Ovary (tissue), 9 donors: Measurements from ENCODE around the gene LSP1. TPM values are rescaled to one million over a fixed set of nuclear protein-coding genes. Genes with fewer than 3 reads are reported as not detected.

Experiments
- DNase-seq, 5 donors: peaks; one replicate each; pipeline ENCODE4 v3.0.0-alpha.2; 2019 to 2020
- H3K27ac ChIP-seq, 2 donors: fragments of 200-600 bp; one replicate each; pipeline versions ENCODE4 v1.5.1 to v1.8.0; 2019 to 2022
- H3K27me3 ChIP-seq: fragments of 200-600 bp; one replicate; pipeline ENCODE4 v1.8.0; 2022
- H3K36me3 ChIP-seq: fragments of 200-600 bp; sonication (generic); one replicate; pipeline ENCODE4 v1.5.1; 2019
- H3K4me1 ChIP-seq: one replicate; pipeline ENCODE4 v1.8.1; 2013; ENCODE audit warnings: mild to moderate bottlenecking, moderate library complexity; ENCODE audit not compliant: insufficient read depth
- H3K4me3 ChIP-seq: fragments of 200-600 bp; sonication (generic); one replicate; pipeline ENCODE4 v1.5.1; 2017
- H3K9me3 ChIP-seq, 2 donors: fragments of 200-600 bp in 1 of 2; sonication (generic) in 1 of 2; one replicate each; pipeline versions ENCODE4 v1.5.1 to v1.8.1; 2013 to 2019; ENCODE audit warnings: mild to moderate bottlenecking in 1 of 2, moderate library complexity in 1 of 2
- EP300 ChIP-seq: sonication (generic); formaldehyde crosslinking; IDR thresholded peaks from one replicate; pipeline ENCODE4 v1.6.1; 2017; ENCODE audit warnings: antibody characterized with exemption
- POLR2A ChIP-seq: fragments of 450-650 bp; IDR thresholded peaks from one replicate; pipeline ENCODE4 v1.6.1; 2017; ENCODE audit warnings: antibody characterized with exemption, mild to moderate bottlenecking, moderate library complexity
- WGBS, 3 donors: extraction: QIAGEN DNeasy Blood & Tissue Kit in 1 of 3; methylation state at CpG; one replicate each; pipeline versions ENCODE4 v1.1.5 to v1.1.7; 2013 to 2017; 5-methylcytosine and 5-hydroxymethylcytosine counted together
- intact Hi-C, 4 donors: fragments of 100-400 bp; cut with DNase I; formaldehyde crosslinking; loops; one replicate each; pipeline versions ENCODE4 v1.11.0 to v1.15.1; 2022 to 2023
- polyA plus RNA-seq, 2 donors: library from polyadenylated mRNA; stranded (reverse); fragments of 200-250 nt in 1 of 2; fragments of 350-450 nt in 1 of 2; fragmentation: Illumina TruSeq in 1 of 2; extraction: RNeasy Lipid Tissue Mini Kit (QIAGEN cat#74804) in 1 of 2; gene quantifications; one replicate each; pipeline ENCODE4 v1.2.3, GENCODE V29; 2013 to 2014
- total RNA-seq, 7 donors: library from RNA; depleted of rRNA in 2 of 7; stranded (reverse); fragments of >200 nt in 2 of 7; fragmentation: NEBNext Ultra II Directional in 3 of 7; extraction: Animal tissue kit (Norgen Biotek cat#: 25700) in 3 of 7; gene quantifications; one replicate each; pipeline versions ENCODE4 v1.1.0 to v1.2.4, GENCODE V29; 2016 to 2023
- TF ChIP-seq, protein P1 (sequence below), 3 donors: fragments of 450-650 bp in 2 of 3; fragments of 200-600 bp in 1 of 3; IDR thresholded peaks; one replicate each; pipeline versions ENCODE4 v1.5.1 to v1.8.0; 2016 to 2022; ENCODE audit warnings: antibody characterized with exemption in 3 of 3, mild to moderate bottlenecking in 1 of 3
- donor health status: DM: no; HTN: no; CAD: no; lungs with moderate emphysema.
- donor health status: DM: no; HTN: no; CAD: no.
- donor health status: Bipolar disorder and iron deficiency.
- donor health status: DM: yes; HTN: yes; CAD: no.
- donor health status: DM: no; HTN: no; CAD: no.
- donor health status: DM: yes; HTN: yes; CAD: no.

Gene LSP1
- total and polyA plus RNA-seq, 9 donors = 3.5 to 22.0 (median 9.0) TPM

DNA sequence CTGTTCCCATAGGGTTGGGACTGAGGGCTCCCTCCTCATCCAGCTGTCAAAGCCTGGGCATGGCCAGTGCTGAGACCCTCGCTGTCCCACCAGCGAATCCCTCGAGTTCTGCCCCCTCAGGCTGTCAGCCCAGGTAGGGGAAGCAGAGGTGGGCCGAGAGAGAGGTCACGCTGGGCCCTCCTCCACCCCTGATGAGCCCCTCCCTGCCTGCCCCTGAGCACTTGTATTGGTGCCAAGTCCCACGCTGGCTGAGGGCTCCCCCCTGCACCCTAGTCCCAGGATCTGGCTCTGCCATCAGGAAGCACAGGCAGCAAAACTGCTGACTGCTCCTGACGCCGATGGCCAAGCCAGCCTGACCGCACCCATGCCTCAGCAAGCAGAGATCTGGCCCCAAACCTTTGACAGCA, 35.5 kb downstream of the LSP1 start:
- 80 to 85% (median 85%) methylated on average over 8 to 9 of the region's 9 CpGs for WGBS, 3 donors
- intact Hi-C loops = loop anchor here in 1 of 4 donors (5.0 kb wide), 1 partner anchor 259 kb away; no protein-coding TSS in a partner anchor
- no peaks in the 10 kb centered on the region for H3K4me1 ChIP-seq
- no peaks in the 10 kb centered on the region for H3K27me3 ChIP-seq
- H3K4me3 ChIP-seq = no peak overlapping the region
- TF ChIP-seq, protein P1, sequence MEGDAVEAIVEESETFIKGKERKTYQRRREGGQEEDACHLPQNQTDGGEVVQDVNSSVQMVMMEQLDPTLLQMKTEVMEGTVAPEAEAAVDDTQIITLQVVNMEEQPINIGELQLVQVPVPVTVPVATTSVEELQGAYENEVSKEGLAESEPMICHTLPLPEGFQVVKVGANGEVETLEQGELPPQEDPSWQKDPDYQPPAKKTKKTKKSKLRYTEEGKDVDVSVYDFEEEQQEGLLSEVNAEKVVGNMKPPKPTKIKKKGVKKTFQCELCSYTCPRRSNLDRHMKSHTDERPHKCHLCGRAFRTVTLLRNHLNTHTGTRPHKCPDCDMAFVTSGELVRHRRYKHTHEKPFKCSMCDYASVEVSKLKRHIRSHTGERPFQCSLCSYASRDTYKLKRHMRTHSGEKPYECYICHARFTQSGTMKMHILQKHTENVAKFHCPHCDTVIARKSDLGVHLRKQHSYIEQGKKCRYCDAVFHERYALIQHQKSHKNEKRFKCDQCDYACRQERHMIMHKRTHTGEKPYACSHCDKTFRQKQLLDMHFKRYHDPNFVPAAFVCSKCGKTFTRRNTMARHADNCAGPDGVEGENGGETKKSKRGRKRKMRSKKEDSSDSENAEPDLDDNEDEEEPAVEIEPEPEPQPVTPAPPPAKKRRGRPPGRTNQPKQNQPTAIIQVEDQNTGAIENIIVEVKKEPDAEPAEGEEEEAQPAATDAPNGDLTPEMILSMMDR (IDR thresholded peaks at IDR 0.05) = no peak
- TF ChIP-seq POLR2A = no peak
- no peak overlapping the region for H3K27ac ChIP-seq
- H3K36me3 ChIP-seq = no peaks in the 10 kb centered on the region
- DNase-seq = peak in 2 of 5 donors; percentile 14 to 29
- H3K9me3 ChIP-seq = no peaks in the 10 kb centered on the region

DNA sequence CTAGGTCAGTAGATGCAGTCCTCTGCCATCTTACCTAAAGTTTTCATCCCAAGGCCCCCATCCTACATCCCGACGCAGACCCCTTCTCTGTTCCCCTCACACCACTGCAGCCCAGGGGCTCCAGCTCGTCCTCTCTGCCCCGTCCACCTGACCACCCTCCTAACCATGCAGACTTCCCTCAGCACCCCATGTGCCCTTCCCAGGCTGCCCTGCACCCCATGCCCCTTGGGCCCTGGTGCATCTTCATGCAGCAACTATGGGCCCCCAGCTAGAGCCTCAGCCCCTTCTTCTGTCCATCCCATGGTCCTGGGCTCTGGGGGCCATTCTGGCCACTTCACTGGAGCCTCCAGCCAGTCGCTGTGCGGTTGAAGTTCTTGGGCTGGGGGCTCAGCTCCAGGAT, 35.9 kb downstream of the LSP1 start:
- no peaks in the 10 kb centered on the region for H3K4me1 ChIP-seq
- WGBS, 3 donors = 85 to 97% (median 93%) methylated on average over 4 to 6 of the region's 6 CpGs
- H3K27me3 ChIP-seq = no peaks in the 10 kb centered on the region
- TF ChIP-seq POLR2A (no peak), EP300 (no peak)
- TF ChIP-seq, protein P1 (IDR thresholded peaks at IDR 0.05) = no peak
- H3K27ac ChIP-seq = no peak overlapping the region
- peak in 2 of 5 donors; percentile 12 to 26 for DNase-seq
- H3K9me3 ChIP-seq = no peaks in the 10 kb centered on the region
- intact Hi-C loops = loop anchor here in 1 of 4 donors (5.0 kb wide), 1 partner anchor 258 kb away; no protein-coding TSS in a partner anchor
- no peaks in the 10 kb centered on the region for H3K36me3 ChIP-seq
- H3K4me3 ChIP-seq = no peak overlapping the region

DNA sequence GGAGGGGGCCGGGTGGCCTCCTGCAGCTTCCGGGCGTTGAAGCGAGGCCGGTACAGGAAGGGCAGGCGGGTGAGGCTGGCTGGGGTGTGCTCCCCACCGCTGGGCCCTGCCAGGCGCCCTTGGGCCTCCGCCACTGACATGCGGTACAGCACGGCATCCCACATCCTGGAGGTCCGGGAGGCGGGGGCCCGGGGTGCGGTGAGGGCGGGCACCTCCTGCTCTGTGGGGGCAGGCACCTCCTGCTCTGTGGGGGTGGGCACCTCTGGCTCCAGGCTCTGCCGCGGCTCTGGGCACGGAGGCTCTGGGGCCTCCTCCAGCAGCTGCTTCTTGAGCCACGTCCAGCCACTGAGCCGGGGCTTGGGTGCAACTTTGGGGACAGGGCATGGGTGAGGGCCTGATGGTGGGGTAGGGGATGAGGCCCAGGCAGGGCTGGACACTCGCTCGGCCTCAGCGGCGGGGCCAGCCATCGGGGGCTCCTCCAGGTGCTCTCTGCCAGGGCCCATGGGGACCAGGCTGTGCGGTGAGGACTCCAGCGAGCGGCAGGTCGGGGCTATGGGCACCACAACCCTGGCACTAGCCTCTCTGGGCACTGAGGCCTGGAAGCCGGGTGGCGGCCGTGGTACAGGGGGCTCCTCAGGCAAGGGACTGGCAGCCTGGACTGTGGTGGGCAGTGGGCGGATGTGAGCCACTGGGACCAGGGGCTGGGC, 36.5 kb downstream of the LSP1 start:
- 79 to 84% (median 83%) methylated on average over 14 to 34 of the region's 34 CpGs for WGBS, 3 donors
- H3K36me3 ChIP-seq = no peaks in the 10 kb centered on the region
- H3K27me3 ChIP-seq = no peaks in the 10 kb centered on the region
- no peaks in the 10 kb centered on the region for H3K9me3 ChIP-seq
- DNase-seq = peak in 2 of 5 donors; percentile 11 to 35
- no peak overlapping the region for H3K4me3 ChIP-seq
- no peaks in the 10 kb centered on the region for H3K4me1 ChIP-seq
- TF ChIP-seq EP300 (no peak), POLR2A (no peak)
- TF ChIP-seq, protein P1 (IDR thresholded peaks at IDR 0.05) = no peak
- intact Hi-C loops = loop anchor here in 1 of 4 donors (5.0 kb wide), 1 partner anchor 258 kb away; no protein-coding TSS in a partner anchor
- no peak overlapping the region for H3K27ac ChIP-seq

DNA sequence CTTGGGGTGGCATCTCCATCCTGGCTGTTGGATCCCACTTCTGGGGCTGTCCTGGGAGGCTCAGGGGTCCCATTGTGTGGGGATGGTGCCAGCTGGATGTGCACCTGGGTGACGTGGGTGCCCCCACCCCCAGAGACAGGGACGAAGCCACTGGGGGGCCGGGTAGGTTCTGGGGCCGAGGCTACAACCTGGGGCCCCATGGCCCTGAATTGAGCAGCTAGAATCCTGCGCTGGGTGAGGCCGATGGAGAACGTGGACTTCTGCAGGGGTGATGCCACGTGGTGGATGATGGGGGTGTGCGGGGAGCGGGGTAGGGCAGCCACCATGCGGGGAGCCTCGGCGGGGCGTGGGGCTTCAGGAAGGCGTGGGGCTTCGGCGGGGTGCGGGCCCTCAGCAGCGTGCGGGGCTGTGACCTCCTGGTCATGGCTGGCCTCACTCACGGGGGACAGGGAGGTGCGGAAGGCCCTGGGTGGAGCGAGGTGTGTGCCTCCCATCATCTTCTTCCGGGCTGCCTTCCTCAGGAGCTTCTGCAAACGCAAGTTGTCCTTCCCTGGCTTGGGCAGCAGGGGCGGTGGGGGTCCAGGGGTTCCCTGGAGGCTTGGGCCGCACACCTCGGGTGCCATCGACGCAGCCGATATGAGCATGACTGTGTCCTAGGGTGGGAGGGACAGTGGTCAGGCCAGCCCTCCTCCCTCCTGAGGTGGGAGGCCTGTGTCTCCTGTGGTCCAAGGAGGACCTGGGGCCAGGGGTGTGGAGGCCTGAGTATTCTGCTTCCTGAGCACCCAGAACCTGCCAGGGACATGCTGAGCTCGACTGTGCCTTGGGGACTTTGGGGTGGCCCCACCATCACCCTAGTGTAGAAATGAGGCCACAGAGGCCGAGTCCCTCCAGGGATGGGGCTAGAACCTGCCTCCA, 37.3 kb downstream of the LSP1 start:
- DNase-seq = peak in 2 of 5 donors; percentile 19 to 29
- WGBS, 3 donors = 90 to 94% (median 92%) methylated on average over 30 to 33 of the region's 33 CpGs
- H3K9me3 ChIP-seq = no peaks in the 10 kb centered on the region
- no peaks in the 10 kb centered on the region for H3K36me3 ChIP-seq
- intact Hi-C loops = loop anchor here in 3 of 4 donors (5.0 to 10.0 kb wide), 2 partner anchors 55 to 257 kb away; partner anchors contain the start of gene MRPL23 (in 2 of the 3)
- no peak overlapping the region for H3K27ac ChIP-seq
- H3K4me1 ChIP-seq = no peaks in the 10 kb centered on the region
- H3K27me3 ChIP-seq = no peaks in the 10 kb centered on the region
- H3K4me3 ChIP-seq = no peak overlapping the region
- TF ChIP-seq POLR2A (no peak), EP300 (no peak)
- TF ChIP-seq, protein P1 (IDR thresholded peaks at IDR 0.05) = no peak
